CD4-positive, alpha-beta T cell treated with Interleukin-21 for 1 hour (primary cell): ENCODE measurements around the gene CLIP3.
"Not testable (repeated sequence)": the region's sequence is repeated elsewhere in the genome, so short reads cannot be mapped to it uniquely, and the experiment has no call there.

Source experiments
- DNase-seq: peaks from one replicate; pipeline ENCODE4 v3.0.0-alpha.2; 2020

The CLIP3 gene

GRCh38 chr19:36047835-36048234 is 15.2 kb upstream of the CLIP3 start:
- no peak for DNase-seq

DNA sequence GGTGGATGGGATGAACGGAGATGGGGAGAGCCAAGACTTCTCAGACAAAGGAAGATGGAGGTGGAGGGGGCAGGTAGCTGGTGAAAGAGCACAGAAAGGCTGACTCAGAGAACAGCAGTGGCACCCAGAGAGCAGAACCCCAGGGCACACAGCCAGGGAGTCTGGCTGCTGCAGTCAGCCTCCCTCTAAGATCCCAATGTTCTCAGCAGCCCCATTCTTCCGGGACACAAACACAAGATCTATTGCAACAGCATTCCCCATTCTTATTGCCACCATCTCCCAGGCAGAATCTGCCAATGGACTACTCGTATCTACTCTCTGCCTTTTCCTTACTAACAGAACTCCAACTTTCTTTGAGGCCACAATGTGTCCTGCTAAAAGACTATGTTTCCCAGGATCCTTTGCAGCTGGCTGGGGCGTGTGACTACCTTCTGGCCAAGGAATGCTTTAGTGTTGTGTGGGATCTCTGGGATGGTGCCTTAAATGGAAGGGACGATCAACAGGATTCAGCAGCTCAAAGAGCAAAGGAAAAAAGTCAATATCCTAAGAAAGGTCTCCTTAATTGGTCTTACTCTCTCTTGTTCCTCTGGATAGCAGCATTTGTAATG is 13.9 kb upstream of the CLIP3 start:
- DNase-seq: no peak

DNA sequence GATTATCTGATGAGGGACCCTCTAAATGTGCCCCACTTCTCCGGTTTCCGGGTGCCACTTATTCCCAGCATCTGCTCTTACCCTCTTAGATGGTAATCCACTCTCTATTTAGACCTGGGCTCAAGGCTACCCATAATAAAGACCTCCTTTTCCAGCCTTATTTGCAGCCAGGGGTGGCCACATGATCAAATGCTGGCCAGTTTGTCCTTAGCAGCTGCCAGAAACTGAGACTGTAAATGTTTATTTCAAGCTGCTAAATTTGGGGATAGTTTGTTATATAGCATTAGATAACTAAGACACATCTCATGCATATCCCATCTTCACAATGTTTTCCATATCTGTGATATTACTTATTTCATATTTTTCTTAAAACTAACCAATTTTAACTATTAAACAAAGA is 11.3 kb upstream of the CLIP3 start:
- DNase-seq: no peak

GRCh38 chr19:36041831-36042230 is 9.2 kb upstream of the CLIP3 start:
- no peak for DNase-seq

- not testable (repeated sequence) for DNase-seq
These were observed 8.4 kb upstream of the CLIP3 start for GRCh38 chr19:36041092-36041491.

- DNase-seq: no peak
These were observed 7.8 kb upstream of the CLIP3 start for GRCh38 chr19:36040495-36040894.

DNA sequence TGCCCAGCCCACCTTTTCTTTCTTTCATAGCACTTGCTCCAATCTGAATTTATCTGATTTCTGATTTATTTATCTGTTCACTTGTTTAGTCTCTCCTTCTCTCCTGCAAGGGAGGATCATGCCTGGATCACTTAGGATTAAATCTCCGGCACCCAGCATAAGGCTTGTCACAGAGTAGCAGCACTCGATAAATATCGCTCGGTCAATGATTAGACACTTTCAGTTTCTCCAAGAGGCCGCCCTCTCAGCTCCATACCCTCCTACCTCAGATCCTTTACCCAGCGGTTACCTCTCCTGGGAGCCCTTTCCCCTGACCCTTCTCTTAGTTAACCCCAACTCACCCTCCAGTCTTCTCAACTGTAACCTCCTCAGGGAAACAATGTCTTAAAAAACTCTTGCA is 1.4 kb downstream of the CLIP3 start:
- no peak for DNase-seq

GRCh38 chr19:36030264-36031148 is 2.2 kb downstream of the CLIP3 start:
- DNase-seq: no peak

DNA sequence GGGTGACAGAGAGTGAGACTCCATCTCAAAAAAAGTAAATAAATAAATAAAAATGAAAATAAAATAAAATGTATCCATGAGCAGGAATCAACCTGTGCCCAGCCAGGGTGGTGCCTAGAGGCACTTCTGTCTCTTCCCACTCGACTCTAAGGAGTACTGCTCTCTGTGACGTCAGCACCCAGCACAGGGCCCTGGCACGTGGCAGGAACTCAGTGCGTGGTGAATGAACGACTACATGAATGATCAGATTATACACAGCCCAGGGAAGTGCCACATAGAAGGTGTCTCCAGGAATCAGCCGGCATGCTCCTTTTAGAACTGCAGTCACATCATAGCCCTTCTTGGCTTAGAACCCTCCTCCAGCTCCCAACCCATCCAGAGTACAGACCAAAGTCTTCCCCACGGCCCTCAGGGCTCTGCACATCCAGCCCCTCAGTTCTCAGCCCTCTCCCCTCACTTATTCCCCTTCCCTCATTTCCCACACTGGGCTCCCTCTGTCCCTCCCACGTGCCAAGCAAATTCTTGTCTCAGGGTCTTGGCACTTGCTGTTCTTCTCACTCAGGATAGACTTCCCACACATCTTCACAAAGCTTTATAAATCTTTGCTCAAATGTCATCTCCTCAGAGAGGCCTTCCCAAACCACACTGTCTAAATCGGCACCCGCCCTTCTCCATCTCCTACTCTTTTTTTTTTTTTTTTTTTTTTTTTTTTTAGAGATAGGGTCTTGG is 4.2 kb downstream of the CLIP3 start:
- no peak for DNase-seq

GRCh38 chr19:36027696-36028095 is 5.0 kb downstream of the CLIP3 start:
- no peak for DNase-seq

DNA sequence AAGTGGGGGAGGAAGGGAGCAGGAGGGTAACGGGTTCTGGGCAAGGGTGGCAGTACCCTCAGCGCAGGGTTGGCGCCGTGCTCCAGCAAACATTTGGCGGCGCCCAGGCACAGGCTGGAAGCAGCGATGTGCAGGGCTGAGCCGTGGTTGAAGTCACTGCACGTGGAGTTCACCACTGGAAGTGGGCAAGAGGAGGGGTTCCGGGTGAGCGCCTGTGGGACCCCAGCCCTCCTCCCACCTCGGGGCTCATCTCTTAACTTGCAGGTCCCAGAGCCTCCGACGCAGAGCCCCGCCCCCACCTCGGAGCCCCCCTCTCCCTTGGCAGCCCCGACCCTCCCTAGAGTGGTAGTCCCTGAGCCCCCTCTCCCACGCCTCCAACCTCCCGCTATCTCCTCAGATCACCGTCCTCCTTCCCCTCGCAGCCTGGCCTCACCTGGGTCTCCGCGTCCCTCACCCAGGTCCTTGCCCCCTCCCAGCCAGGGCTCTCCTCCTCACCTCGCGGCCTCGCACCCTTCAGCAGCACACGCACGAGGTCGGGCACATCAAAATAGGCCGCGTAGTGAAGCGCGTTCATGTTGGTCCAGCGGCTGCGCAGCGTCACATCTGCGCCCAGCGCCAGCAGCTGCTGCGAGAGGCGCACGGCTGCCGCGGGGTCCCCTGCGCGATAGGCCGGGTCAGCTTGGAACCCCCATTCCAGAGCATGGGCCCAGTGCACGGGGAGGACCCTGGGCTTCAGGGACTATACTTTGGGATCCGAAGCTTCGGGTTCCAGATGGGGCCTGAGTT is 6.4 kb downstream of the CLIP3 start:
- no peak for DNase-seq

GRCh38 chr19:36025541-36025940 is 7.1 kb downstream of the CLIP3 start:
- DNase-seq: no peak

GRCh38 chr19:36023432-36023831 is 9.2 kb downstream of the CLIP3 start:
- no peak for DNase-seq

GRCh38 chr19:36019061-36019670 is 13.5 kb downstream of the CLIP3 start:
- DNase-seq: no peak

DNA sequence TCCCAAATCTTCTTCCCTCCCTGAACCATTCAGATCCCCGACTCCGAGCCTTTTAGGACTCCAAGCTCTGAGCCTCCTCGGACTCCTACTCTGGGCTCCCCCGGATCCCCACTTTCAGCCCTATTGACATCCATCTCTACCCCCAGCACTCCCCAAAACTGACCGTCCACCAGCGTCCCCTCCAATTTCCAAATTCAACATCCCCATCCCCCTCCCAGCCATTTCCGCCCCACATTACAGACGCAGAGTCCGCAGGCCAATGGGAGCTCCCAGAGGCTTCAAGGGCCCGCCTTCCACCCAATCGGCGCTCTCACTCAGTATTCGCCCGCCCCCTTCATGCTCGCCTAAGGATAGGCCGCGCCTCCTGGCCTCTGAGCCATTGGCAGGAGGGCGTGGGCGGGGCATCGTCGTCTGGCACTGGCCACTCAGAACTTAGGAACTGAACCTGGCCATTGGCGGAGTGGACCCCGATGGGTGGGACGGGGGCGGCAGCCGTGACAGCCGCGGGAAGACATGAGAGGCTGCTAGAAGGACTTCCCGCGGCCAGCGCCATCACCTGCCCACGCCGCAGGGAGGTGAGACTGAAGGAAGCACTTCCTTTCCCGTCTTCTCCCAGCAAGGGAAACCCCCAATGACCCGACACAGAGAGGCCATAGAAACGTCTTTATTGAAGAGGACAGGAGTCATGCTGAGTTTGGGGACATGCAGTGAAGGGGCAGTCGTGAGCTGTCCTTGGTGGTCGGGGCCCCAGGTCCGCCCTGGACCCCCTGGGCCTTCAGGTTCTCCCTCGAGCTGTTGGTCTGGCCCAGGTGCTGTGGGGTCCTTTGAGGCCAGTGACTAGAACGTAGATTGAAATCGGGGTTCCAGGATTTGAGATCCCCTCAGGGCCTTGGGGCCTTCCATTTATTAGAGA is 18.4 kb downstream of the CLIP3 start, which contains the start of gene ALKBH6:
Gene ALKBH6, minus strand, starts transcription at position 202 of the 913 bp plus-strand sequence. CDS start 816 bp downstream, outside the sequence.
- DNase-seq: peak; percentile 99

GRCh38 chr19:36013280-36014011 is 19.2 kb downstream of the CLIP3 start:
- DNase-seq: no peak

DNA sequence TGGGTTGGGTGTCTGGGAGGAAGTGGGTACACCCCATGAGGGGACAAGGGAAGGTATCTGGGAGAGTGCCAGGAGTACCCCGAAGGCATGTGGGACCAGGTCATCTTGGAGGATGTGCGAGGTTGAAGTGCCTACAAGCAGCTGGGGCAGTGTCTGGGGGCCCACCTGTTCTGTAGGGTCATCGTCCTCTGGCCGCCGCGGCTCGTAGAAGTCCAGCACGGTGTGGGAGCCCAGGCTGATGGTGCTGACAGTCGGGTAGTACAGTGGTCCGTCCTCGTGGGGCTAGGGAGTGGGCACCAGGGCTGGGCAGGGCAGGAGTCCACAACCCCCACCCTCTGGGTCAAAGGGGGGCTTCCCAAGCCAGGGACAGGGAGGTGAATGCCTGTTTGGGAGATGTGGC is 22.3 kb downstream of the CLIP3 start:
- DNase-seq: no peak

DNA sequence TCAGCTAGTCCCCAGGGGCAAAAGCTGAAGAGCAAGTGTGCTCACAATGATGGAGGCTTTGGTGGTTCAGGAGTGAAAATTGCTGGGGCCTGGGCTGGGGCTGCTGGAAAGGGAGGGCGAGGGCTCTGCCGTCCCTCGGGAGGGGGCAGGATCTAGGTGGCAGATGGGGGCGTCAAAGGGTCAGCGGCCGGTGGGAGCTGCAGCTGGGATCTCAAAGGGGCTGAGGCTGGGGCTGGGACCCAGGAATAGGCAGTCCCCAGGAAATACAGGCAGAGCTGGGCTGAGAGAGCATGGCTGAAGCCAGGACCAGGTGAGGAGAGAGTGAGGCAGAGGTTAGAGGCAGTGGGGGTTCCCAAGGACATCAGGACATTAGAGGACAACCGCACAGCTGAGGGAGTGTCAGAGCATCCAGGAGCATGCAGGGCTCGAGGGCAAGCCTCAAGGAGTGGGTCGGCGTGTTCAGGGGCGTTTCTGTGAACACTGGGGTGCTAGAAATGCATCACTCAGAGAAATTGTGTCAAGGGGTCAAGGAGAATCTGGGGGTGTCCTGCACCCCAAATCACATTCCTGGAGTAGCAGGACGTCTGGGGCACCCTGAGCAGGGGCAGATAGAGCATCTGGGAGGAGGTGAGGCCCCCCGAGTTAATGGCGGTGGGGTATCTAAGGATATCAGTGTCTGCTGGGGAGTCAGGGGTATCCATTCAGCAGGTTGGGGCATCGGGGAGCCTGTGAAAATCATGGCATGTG is 22.9 kb downstream of the CLIP3 start:
- no peak for DNase-seq

DNA sequence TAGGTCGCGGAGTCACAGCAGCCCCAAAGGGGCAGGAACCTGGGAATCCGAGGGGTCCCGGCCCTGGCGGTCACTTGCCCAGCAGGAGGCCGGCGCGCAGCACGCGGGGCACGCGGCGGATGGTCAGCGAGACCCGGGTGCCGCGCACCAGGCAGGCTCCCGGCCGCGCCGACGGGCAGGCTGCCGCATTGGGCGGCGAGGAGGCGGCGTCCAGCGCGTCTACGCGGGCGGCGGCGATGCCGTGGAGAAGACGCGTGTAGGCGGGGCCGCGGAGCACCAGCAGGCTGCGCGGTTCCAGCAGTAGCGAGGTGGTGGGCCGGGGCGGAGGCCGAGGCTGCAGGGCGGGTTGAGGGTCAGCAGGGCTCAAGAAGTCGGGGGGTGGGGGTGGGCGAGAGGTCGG is 23.5 kb downstream of the CLIP3 start:
- peak; percentile 44 for DNase-seq
